Nephron (organoid): ENCODE results near the gene WIF1.
A peak's percentile ranks its signal among the peaks of the same experiment; 100 is the strongest.

ENCODE experiments used
- H3K27ac Mint-ChIP-seq, 3 experiments: 2 replicates each; pipeline ENCODE4 v1.8.0; 2020; ENCODE audit warnings: mixed read lengths in 3 of 3, mild to moderate bottlenecking in 2 of 3, moderate library complexity in 1 of 3
- H3K27me3 Mint-ChIP-seq: 2 replicates; pipeline ENCODE4 v1.8.0; 2021; ENCODE audit warnings: low read depth, mild to moderate bottlenecking, moderate library complexity, mixed read lengths
- H3K36me3 Mint-ChIP-seq: 2 replicates; pipeline ENCODE4 v1.8.0; 2020; ENCODE audit warnings: low read depth, mixed read lengths
- H3K4me1 Mint-ChIP-seq: 2 replicates; pipeline ENCODE4 v1.8.0; 2020; ENCODE audit warnings: mixed read lengths
- H3K4me3 Mint-ChIP-seq, 3 experiments: 2 replicates each; pipeline ENCODE4 v1.8.0; 2020; ENCODE audit warnings: mild to moderate bottlenecking in 3 of 3, mixed read lengths in 3 of 3, moderate library complexity in 2 of 3
- H3K9me3 Mint-ChIP-seq: 2 replicates; pipeline ENCODE4 v1.8.0; 2020; ENCODE audit warnings: mixed read lengths
- CTCF ChIP-seq, 3 experiments: fragments of 200-600 bp; sonication (generic); IDR thresholded peaks; one replicate each; pipeline ENCODE4 v1.5.0; 2021; ENCODE audit warnings: antibody characterized with exemption in 3 of 3; ENCODE audit not compliant: unreplicated experiment in 3 of 3

The WIF1 gene

GRCh38 chr12:65119063-65119462, 2.0 kb downstream of the WIF1 start:
- Mint-ChIP-seq H3K9me3 (no peaks in the 10 kb centered on the region), H3K4me1 (peaks cover 5% of the 10 kb centered on the region), H3K27ac (no peak overlapping the region), H3K36me3 (no peaks in the 10 kb centered on the region), H3K27me3 (peaks cover 75% of the 10 kb centered on the region), H3K4me3 (no peak overlapping the region)
- TF ChIP-seq CTCF (IDR thresholded peaks at IDR 0.05; ENCODE audit: unreplicated experiment in 3 of 3) = no peak

GRCh38 chr12:65113621-65114035, 7.5 kb downstream of the WIF1 start:
- Mint-ChIP-seq H3K9me3 (peaks cover 3% of the 10 kb centered on the region), H3K4me1 (no peaks in the 10 kb centered on the region), H3K4me3 (no peak overlapping the region), H3K27ac (no peak overlapping the region), H3K36me3 (no peaks in the 10 kb centered on the region), H3K27me3 (peaks cover 40% of the 10 kb centered on the region)
- no peak for TF ChIP-seq CTCF (IDR thresholded peaks at IDR 0.05; ENCODE audit: unreplicated experiment in 3 of 3)

GRCh38 chr12:65106948-65107347, 14.2 kb downstream of the WIF1 start:
- H3K9me3 Mint-ChIP-seq = peaks cover 3% of the 10 kb centered on the region
- H3K4me1 Mint-ChIP-seq = no peaks in the 10 kb centered on the region
- no peaks in the 10 kb centered on the region for H3K36me3 Mint-ChIP-seq
- peak; percentile 32 to 47 (median 43) for TF ChIP-seq CTCF (IDR thresholded peaks at IDR 0.05; ENCODE audit: unreplicated experiment in 3 of 3)
- H3K27ac Mint-ChIP-seq = no peak overlapping the region
- H3K27me3 Mint-ChIP-seq = peaks cover 7% of the 10 kb centered on the region
- no peak overlapping the region for H3K4me3 Mint-ChIP-seq

GRCh38 chr12:65100140-65100539, 21.0 kb downstream of the WIF1 start:
- H3K27ac Mint-ChIP-seq = peak overlapping the region in 1 of 3 experiments; percentile 15
- no peak overlapping the region for H3K4me3 Mint-ChIP-seq
- TF ChIP-seq CTCF (IDR thresholded peaks at IDR 0.05; ENCODE audit: unreplicated experiment in 3 of 3) = peak; percentile 28 to 53 (median 48)
- H3K4me1 Mint-ChIP-seq = no peaks in the 10 kb centered on the region
- no peaks in the 10 kb centered on the region for H3K27me3 Mint-ChIP-seq
- H3K9me3 Mint-ChIP-seq = no peaks in the 10 kb centered on the region
- peaks cover 4% of the 10 kb centered on the region for H3K36me3 Mint-ChIP-seq

- Mint-ChIP-seq H3K27ac (peak overlapping the region in 1 of 3 experiments; percentile 43), H3K9me3 (no peaks in the 10 kb centered on the region), H3K4me1 (peaks cover 3% of the 10 kb centered on the region), H3K36me3 (peaks cover 4% of the 10 kb centered on the region), H3K4me3 (no peak overlapping the region), H3K27me3 (no peaks in the 10 kb centered on the region)
- no peak for TF ChIP-seq CTCF (IDR thresholded peaks at IDR 0.05; ENCODE audit: unreplicated experiment in 3 of 3)
These were observed 21.9 kb downstream of the WIF1 start for GRCh38 chr12:65099182-65099581.

- Mint-ChIP-seq H3K27ac (peak overlapping the region in 1 of 3 experiments; percentile 28), H3K4me1 (peaks cover 8% of the 10 kb centered on the region), H3K27me3 (no peaks in the 10 kb centered on the region), H3K36me3 (peaks cover 4% of the 10 kb centered on the region), H3K9me3 (no peaks in the 10 kb centered on the region), H3K4me3 (no peak overlapping the region)
- TF ChIP-seq CTCF (IDR thresholded peaks at IDR 0.05; ENCODE audit: unreplicated experiment in 3 of 3) = no peak
These were observed 22.7 kb downstream of the WIF1 start for GRCh38 chr12:65098364-65098763.
